ENCODE data around the gene SSX1.
"Not testable (repeated sequence)": the region's sequence is repeated elsewhere in the genome, so short reads cannot be mapped to it uniquely, and the experiment has no call there.

SSX1 gene

DNA sequence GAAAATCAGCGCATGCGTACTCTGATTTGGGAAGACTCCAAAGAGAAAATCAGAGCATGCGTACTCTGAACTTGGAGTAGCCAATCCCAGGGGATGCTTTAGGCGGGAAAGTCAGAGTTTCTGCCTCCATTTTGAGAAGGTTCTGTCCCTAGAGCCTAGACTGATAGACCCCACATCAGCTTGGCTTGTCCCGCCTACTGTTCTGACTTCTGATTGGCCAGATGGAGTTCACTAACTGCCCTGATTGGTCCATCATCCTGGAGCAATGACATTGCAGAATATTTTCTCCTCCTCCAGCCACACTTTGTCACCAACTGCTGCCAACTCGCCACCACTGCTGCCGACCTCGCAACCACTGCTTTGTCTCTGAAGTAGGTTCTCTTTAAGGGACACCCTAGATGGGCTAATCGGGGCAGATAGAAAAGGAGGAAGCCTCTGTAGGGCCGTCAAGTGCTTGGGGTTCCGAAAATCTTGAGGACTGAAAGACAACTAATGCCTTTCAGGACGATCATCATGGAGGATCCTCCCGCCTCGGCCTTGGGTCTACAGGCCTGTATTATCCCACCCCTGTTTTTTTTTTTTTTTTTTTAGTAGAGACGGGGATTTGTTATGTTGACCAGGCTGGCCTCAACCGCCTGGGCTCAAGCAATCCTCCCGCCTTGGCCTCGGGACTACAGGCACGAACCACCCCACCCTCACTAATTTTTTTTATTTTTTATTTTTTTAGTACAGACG, at the start of gene SSX1:
Gene SSX1 (plus strand): TSS at position 331 of the 735 bp plus-strand sequence. CDS start 1,850 bp downstream, outside the sequence.
- DNase-seq, result not testable (repeated sequence)

DNA sequence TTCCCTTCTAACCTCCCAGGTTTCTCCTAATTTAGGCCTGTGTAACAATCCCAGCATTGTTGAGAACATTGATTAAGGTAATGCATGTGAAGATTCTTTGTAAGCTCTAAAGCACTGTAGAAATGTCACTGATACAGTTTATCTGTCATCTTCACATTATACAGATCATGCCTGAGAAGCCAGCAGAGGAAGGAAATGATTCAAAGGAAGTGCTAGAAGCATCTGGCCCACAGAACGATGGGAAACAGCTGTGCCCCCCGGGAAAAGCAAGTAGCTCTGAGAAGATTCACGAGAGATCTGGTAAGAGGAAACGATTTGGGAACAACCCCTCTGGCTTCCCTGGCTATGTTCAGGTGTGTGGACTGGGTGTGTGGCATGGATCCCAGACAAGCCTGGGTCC, 40.9 kb upstream of the SSX1 start:
- DNase-seq, result not testable (repeated sequence)

DNA sequence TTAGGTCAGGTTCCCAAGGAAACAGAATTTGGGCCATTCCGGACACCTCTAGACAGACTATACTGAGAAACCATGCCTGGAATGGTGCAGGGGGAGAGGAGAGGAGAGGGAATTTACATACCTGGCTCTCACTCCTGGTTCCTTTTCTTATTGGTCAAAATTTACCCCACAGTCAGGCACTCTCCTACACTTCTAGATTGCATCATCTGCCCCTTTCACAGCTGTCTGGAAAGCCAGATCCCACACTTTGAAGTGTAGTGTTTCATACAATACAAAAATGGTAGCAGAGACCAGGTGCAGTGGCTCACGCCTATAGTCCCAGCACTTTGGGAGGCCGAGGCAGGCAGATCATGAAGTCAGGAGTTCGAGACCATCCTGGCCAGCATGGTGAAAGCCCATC, 31.0 kb upstream of the SSX1 start:
- DNase-seq, result not testable (repeated sequence)

DNA sequence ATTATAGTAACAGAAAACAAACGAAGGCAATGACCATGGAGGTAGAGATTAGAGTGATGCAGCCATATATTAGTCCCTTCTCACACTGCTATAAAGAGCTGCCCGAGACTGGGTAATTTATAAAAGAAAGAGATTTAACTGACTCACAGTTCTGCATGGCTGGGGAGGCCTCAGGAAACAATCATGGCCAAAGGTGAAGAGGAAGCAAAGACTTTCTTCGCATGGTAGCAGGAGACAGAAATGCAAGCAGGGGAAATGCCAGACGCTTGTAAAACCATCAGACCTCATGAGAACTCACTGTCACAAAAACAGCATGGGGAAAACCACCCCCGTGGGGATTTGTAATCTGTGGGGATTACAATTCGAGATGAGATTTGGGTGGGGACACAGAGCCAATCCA, 2.2 kb upstream of the SSX1 start:
- DNase-seq, result not testable (repeated sequence)

GRCh38 chrX:48274365-48274764, 19.2 kb downstream of the SSX1 start:
- not testable (repeated sequence) for DNase-seq

- no peak for DNase-seq
Observed at GRCh38 chrX:48278958-48279357, 23.8 kb downstream of the SSX1 start.

DNA sequence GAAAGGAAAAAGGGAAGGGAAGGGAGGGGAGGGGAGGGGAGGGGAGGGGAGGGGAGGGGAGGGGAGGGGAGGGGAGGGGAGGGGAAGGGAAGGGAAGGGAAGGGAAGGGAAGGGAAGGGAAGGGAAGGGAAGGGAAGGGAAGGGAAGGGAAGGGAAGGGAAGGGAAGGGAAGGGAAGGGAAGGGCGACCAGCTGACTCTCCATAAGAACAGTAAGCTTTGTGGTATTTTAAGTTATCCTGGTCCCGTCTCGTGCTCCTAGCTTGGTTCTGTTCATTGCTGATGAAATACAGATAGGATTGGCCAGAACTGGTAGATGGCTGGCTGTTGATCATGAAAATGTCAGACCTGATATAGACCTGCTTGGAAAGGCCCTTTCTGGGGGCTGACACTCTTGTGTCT, 25.5 kb downstream of the SSX1 start:
- DNase-seq, result not testable (repeated sequence)

DNA sequence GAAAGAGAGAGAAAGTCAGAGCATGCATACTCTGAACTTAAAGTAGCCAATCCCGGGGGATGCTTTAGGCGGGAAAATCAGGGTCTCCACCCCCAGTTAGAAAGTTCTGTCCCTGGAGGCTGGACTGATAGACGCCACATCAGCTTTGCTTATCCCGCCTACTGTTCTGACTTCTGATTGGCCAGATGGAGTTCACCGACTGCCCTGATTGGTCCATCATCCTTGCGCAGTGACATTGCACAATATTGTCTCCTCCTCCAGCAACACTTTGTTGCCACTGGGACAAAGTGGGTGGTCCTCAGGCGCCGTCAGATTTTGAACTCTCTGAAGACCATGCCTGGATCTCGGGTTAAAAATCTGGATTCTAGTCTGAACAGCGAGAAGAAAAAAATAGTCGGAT, 51.0 kb downstream of the SSX1 start:
- no peak for DNase-seq

DNA sequence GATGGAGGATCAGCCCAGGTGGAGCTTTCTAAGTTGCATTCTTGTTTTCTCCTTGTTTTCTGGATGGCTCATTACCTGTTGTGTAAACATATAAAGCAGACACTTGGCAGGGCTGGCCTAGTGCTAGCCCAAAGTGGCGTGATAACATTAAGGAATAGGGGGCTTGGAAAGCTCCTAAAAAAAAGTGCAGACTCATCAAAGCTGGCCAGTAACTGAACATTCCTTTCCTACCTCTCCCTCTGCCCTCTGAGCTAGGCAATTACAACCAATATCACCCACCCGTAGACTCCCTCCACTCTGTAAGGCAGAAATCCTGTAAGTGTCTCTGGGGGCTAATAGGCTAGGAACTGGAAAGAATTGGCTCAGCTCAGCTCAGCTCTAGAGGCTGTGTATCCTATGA, 58.8 kb downstream of the SSX1 start:
- DNase-seq, result not testable (repeated sequence)

All from DMS79 (cell line).